ENCODE measurements around the gene KDM6B. TPM values are rescaled to one million over a fixed set of nuclear protein-coding genes. Genes with fewer than 3 reads are reported as not detected.

Gene KDM6B
- polyA plus RNA-seq, 1 experiment = 2.0 TPM

DNA sequence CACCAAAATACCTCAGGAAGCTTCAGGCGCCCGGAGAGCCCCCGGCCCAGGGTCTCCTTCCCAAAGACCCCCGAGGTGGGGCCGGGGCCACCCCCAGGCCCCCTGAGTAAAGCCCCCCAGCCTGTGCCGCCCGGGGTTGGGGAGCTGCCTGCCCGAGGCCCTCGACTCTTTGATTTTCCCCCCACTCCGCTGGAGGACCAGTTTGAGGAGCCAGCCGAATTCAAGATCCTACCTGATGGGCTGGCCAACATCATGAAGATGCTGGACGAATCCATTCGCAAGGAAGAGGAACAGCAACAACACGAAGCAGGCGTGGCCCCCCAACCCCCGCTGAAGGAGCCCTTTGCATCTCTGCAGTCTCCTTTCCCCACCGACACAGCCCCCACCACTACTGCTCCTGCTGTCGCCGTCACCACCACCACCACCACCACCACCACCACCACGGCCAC, 14.1 kb downstream of the KDM6B start:
- no peak for DNase-seq (ENCODE audit: low read depth, low spot score)
- Histone ChIP-seq H3K27ac (ENCODE audit: low read depth, low read length) (no peak overlapping the region), H3K27me3 (ENCODE audit: control insufficient read depth, insufficient read depth, low read length) (no peaks in the 10 kb centered on the region), H3K9me3 (ENCODE audit: control insufficient read depth, insufficient read depth, low read length) (peaks cover 4% of the 10 kb centered on the region; the same call in 1 of the 2 replicates), H3K4me3 (ENCODE audit: low read depth, low read length) (no peak overlapping the region)
- ChIA-PET POLR2A (no interaction called here), CTCF (interaction anchor here (0.7 kb wide), 1 partner anchor 16 kb away, joined by 3 read pairs; no protein-coding TSS in a partner anchor)
- TF ChIP-seq, protein P1, sequence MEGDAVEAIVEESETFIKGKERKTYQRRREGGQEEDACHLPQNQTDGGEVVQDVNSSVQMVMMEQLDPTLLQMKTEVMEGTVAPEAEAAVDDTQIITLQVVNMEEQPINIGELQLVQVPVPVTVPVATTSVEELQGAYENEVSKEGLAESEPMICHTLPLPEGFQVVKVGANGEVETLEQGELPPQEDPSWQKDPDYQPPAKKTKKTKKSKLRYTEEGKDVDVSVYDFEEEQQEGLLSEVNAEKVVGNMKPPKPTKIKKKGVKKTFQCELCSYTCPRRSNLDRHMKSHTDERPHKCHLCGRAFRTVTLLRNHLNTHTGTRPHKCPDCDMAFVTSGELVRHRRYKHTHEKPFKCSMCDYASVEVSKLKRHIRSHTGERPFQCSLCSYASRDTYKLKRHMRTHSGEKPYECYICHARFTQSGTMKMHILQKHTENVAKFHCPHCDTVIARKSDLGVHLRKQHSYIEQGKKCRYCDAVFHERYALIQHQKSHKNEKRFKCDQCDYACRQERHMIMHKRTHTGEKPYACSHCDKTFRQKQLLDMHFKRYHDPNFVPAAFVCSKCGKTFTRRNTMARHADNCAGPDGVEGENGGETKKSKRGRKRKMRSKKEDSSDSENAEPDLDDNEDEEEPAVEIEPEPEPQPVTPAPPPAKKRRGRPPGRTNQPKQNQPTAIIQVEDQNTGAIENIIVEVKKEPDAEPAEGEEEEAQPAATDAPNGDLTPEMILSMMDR (IDR thresholded peaks at IDR 0.05; ENCODE audit: low read depth, low read length) = no peak

GRCh38 chr17:7848739-7849129, 14.7 kb downstream of the KDM6B start:
- Histone ChIP-seq H3K9me3 (ENCODE audit: control insufficient read depth, insufficient read depth, low read length) (peaks cover 4% of the 10 kb centered on the region; the same call in 1 of the 2 replicates), H3K27me3 (ENCODE audit: control insufficient read depth, insufficient read depth, low read length) (no peaks in the 10 kb centered on the region), H3K4me3 (ENCODE audit: low read depth, low read length) (no peak overlapping the region), H3K27ac (ENCODE audit: low read depth, low read length) (no peak overlapping the region)
- TF ChIP-seq, protein P1 (IDR thresholded peaks at IDR 0.05; ENCODE audit: low read depth, low read length) = no peak
- DNase-seq (ENCODE audit: low read depth, low spot score) = no peak
- ChIA-PET POLR2A (interaction anchor here (0.6 kb wide), 1 partner anchor 275 kb away, joined by 3 read pairs; no protein-coding TSS in a partner anchor), CTCF (interaction anchor here (0.7 kb wide), 1 partner anchor 16 kb away, joined by 3 read pairs; no protein-coding TSS in a partner anchor)

DNA sequence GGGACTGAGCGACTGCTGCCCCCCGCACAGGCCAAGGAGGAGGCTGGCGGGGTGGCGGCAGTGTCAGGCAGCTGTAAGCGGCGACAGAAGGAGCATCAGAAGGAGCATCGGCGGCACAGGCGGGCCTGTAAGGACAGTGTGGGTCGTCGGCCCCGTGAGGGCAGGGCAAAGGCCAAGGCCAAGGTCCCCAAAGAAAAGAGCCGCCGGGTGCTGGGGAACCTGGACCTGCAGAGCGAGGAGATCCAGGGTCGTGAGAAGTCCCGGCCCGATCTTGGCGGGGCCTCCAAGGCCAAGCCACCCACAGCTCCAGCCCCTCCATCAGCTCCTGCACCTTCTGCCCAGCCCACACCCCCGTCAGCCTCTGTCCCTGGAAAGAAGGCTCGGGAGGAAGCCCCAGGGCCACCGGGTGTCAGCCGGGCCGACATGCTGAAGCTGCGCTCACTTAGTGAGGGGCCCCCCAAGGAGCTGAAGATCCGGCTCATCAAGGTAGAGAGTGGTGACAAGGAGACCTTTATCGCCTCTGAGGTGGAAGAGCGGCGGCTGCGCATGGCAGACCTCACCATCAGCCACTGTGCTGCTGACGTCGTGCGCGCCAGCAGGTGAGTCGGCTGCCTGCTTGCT, 15.2 kb downstream of the KDM6B start:
- TF ChIP-seq, protein P1 (IDR thresholded peaks at IDR 0.05; ENCODE audit: low read depth, low read length) = no peak
- CTCF ChIA-PET = interaction anchor here (0.7 to 1.7 kb wide), 2 partner anchors 15 to 141 kb away, joined by 3 to 6 read pairs; no protein-coding TSS in a partner anchor
- H3K9me3 ChIP-seq (ENCODE audit: control insufficient read depth, insufficient read depth, low read length) = peaks cover 2% of the 10 kb centered on the region; the same call in 1 of the 2 replicates
- H3K4me3 ChIP-seq (ENCODE audit: low read depth, low read length) = no peak overlapping the region
- POLR2A ChIA-PET = interaction anchor here (0.6 kb wide), 1 partner anchor 276 kb away, joined by 3 read pairs; no protein-coding TSS in a partner anchor
- DNase-seq (ENCODE audit: low read depth, low spot score) = no peak
- H3K27me3 ChIP-seq (ENCODE audit: control insufficient read depth, insufficient read depth, low read length) = no peaks in the 10 kb centered on the region
- H3K27ac ChIP-seq (ENCODE audit: low read depth, low read length) = no peak overlapping the region

DNA sequence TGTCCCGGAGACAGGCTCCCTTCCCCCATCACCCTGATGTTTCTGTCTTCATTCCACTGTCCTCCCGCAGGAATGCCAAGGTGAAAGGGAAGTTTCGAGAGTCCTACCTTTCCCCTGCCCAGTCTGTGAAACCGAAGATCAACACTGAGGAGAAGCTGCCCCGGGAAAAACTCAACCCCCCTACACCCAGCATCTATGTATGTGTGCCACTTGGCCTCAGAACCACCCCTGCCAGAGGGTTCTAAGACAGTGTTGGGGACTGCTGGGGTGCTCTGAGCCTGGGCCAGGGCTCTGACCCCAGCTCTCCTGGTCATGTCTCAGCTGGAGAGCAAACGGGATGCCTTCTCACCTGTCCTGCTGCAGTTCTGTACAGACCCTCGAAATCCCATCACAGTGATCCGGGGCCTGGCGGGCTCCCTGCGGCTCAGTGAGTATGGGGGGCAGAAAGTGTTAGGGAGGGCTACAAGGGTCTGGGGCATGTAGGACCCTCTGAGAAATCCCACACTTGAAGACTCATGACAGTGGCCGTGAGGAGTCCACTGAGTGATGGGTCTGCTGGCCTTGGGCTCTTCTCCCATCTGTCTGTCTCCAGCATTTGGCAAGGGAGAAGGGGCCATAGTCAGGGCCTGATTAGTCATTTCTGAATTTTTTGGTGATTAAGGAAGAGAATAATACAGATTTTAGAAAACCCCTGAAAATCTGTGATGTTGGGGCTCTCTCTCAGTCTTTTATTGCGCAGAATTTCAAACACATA, 15.9 kb downstream of the KDM6B start:
- TF ChIP-seq, protein P1 (IDR thresholded peaks at IDR 0.05; ENCODE audit: low read depth, low read length) = no peak
- POLR2A ChIA-PET = interaction anchor here (1.0 kb wide), 1 partner anchor 16 kb away, joined by 3 read pairs; the partner anchor contains the start of gene KDM6B
- Histone ChIP-seq H3K27me3 (ENCODE audit: control insufficient read depth, insufficient read depth, low read length) (no peaks in the 10 kb centered on the region), H3K9me3 (ENCODE audit: control insufficient read depth, insufficient read depth, low read length) (no peaks in the 10 kb centered on the region; the same call in 1 of the 2 replicates), H3K27ac (ENCODE audit: low read depth, low read length) (no peak overlapping the region), H3K4me3 (ENCODE audit: low read depth, low read length) (no peak overlapping the region)
- no peak for DNase-seq (ENCODE audit: low read depth, low spot score)
- CTCF ChIA-PET = interaction anchor here (1.2 to 1.7 kb wide), 3 partner anchors 106 to 218 kb away, joined by 5 to 6 read pairs (median 6); no protein-coding TSS in a partner anchor
